ENCODE results near the gene PLCG2. TPM values are rescaled to one million over a fixed set of nuclear protein-coding genes. Genes with fewer than 3 reads are reported as not detected.
"Not testable (repeated sequence)": the region's sequence is repeated elsewhere in the genome, so short reads cannot be mapped to it uniquely, and the experiment has no call there.

PLCG2 gene
- polyA plus RNA-seq, 1 donor: 64.1 TPM

GRCh38 chr16:81876273-81876900 lies 97.3 kb downstream of the PLCG2 start:
- DNase-seq: no peak

- DNase-seq: not testable (repeated sequence)
These were observed 98.4 kb downstream of the PLCG2 start for GRCh38 chr16:81877490-81877889.

- DNase-seq: no peak
These were observed 99.4 kb downstream of the PLCG2 start for GRCh38 chr16:81878529-81878928.

GRCh38 chr16:81879625-81880024 lies 100.5 kb downstream of the PLCG2 start:
- no peak for DNase-seq

GRCh38 chr16:81880816-81881215 lies 101.7 kb downstream of the PLCG2 start:
- no peak for DNase-seq

- DNase-seq: no peak
These were observed 102.1 kb downstream of the PLCG2 start for GRCh38 chr16:81881228-81881627.

GRCh38 chr16:81882559-81882958 lies 103.5 kb downstream of the PLCG2 start:
- no peak for DNase-seq

GRCh38 chr16:81883235-81883634 lies 104.1 kb downstream of the PLCG2 start:
- no peak for DNase-seq

GRCh38 chr16:81885976-81886586 lies 107.0 kb downstream of the PLCG2 start:
- no peak for DNase-seq

GRCh38 chr16:81888520-81889394 lies 109.7 kb downstream of the PLCG2 start:
- no peak for DNase-seq

GRCh38 chr16:81891736-81892364 lies 112.8 kb downstream of the PLCG2 start:
- DNase-seq: no peak

- no peak for DNase-seq
These were observed 115.5 kb downstream of the PLCG2 start for GRCh38 chr16:81894592-81894991.

- DNase-seq: no peak
These were observed 117.8 kb downstream of the PLCG2 start for GRCh38 chr16:81896902-81897301.

GRCh38 chr16:81899601-81900000 lies 120.5 kb downstream of the PLCG2 start:
- no peak for DNase-seq

GRCh38 chr16:81900014-81900413 lies 120.9 kb downstream of the PLCG2 start:
- DNase-seq: no peak

- no peak for DNase-seq
These were observed 121.4 kb downstream of the PLCG2 start for GRCh38 chr16:81900456-81900855.

GRCh38 chr16:81901484-81901883 lies 122.4 kb downstream of the PLCG2 start:
- DNase-seq: no peak

- DNase-seq: no peak
These were observed 122.9 kb downstream of the PLCG2 start for GRCh38 chr16:81902025-81902424.

GRCh38 chr16:81904320-81904719 lies 125.2 kb downstream of the PLCG2 start:
- no peak for DNase-seq

GRCh38 chr16:81905277-81905676 lies 126.2 kb downstream of the PLCG2 start:
- DNase-seq: no peak

GRCh38 chr16:81907681-81908080 lies 128.6 kb downstream of the PLCG2 start:
- no peak for DNase-seq

- DNase-seq: no peak
These were observed 129.6 kb downstream of the PLCG2 start for GRCh38 chr16:81908466-81909262.

Measured in left kidney (tissue), 2 donors.